Liver (tissue), 9 donors: ENCODE data around the gene KLHL40. TPM values are rescaled to one million over a fixed set of nuclear protein-coding genes. Genes with fewer than 3 reads are reported as not detected.

Experiments
- DNase-seq: peaks from one replicate; pipeline ENCODE4 v3.0.0-alpha.2; 2017; ENCODE audit warnings: low spot score
- H3K27ac ChIP-seq, 2 donors: one replicate each; pipeline ENCODE4 v1.7.0; 2013; ENCODE audit warnings: inconsistent platforms in 2 of 2, low read length in 2 of 2, control low read depth in 1 of 2, low read depth in 1 of 2, mild to moderate bottlenecking in 1 of 2
- H3K27me3 ChIP-seq, 4 donors: one replicate each; pipeline versions ENCODE4 v1.6.1 to v1.7.0; 2013; ENCODE audit warnings: low read length in 3 of 4, inconsistent platforms in 1 of 4, mild to moderate bottlenecking in 1 of 4, moderate library complexity in 1 of 4; ENCODE audit not compliant: control insufficient read depth in 4 of 4, insufficient read depth in 4 of 4
- H3K36me3 ChIP-seq, 4 donors: one replicate each; pipeline versions ENCODE4 v1.6.1 to v1.7.0; 2013; ENCODE audit warnings: low read length in 3 of 4, mild to moderate bottlenecking in 3 of 4, low read depth in 1 of 4, moderate library complexity in 1 of 4; ENCODE audit not compliant: control insufficient read depth in 4 of 4, insufficient read depth in 3 of 4
- H3K4me1 ChIP-seq, 4 donors: one replicate each; pipeline versions ENCODE4 v1.6.1 to v1.7.0; 2013; ENCODE audit warnings: low read length in 3 of 4, mild to moderate bottlenecking in 3 of 4, moderate library complexity in 1 of 4; ENCODE audit not compliant: control insufficient read depth in 4 of 4, insufficient read depth in 4 of 4
- H3K4me3 ChIP-seq, 3 donors: one replicate each; pipeline versions ENCODE4 v1.6.1 to v1.7.0; 2013; ENCODE audit warnings: low read length in 3 of 3, control low read depth in 1 of 3, low read depth in 1 of 3, mild to moderate bottlenecking in 1 of 3
- H3K9ac ChIP-seq, 2 donors: one replicate each; pipeline ENCODE4 v1.7.0; 2013; ENCODE audit warnings: low read length in 2 of 2, mild to moderate bottlenecking in 2 of 2, moderate library complexity in 2 of 2, control low read depth in 1 of 2, low read depth in 1 of 2
- H3K9me3 ChIP-seq, 4 donors: one replicate each; pipeline versions ENCODE4 v1.6.1 to v1.7.0; 2013; ENCODE audit warnings: low read length in 3 of 4; ENCODE audit not compliant: control insufficient read depth in 4 of 4
- ATF3 ChIP-seq: IDR thresholded peaks from 2 replicates; pipeline ENCODE4 v1.6.1; 2016; ENCODE audit warnings: antibody characterized with exemption
- EGR1 ChIP-seq, 2 donors: IDR thresholded peaks; 2 replicates each; pipeline ENCODE4 v1.6.1; 2016 to 2018; ENCODE audit warnings: antibody characterized with exemption in 2 of 2, low read depth in 2 of 2
- FOXA1 ChIP-seq: IDR thresholded peaks from 2 replicates; pipeline ENCODE4 v1.6.1; 2016; ENCODE audit warnings: antibody characterized with exemption
- FOXA2 ChIP-seq: IDR thresholded peaks from 2 replicates; pipeline ENCODE4 v1.6.1; 2016; ENCODE audit warnings: antibody characterized with exemption
- GABPA ChIP-seq, 2 donors: IDR thresholded peaks in 1 of 2; conservative IDR thresholded peaks in 1 of 2; 2 replicates each; pipeline ENCODE4 v1.6.1; 2016; ENCODE audit warnings: antibody characterized with exemption in 2 of 2, mild to moderate bottlenecking in 1 of 2, moderate library complexity in 1 of 2
- HNF4A ChIP-seq, 2 donors: conservative IDR thresholded peaks; 2 replicates each; pipeline ENCODE4 v1.6.1; 2016; ENCODE audit warnings: antibody characterized with exemption in 2 of 2, mild to moderate bottlenecking in 2 of 2
- HNF4G ChIP-seq: IDR thresholded peaks from 2 replicates; pipeline ENCODE4 v1.6.1; 2016; ENCODE audit warnings: antibody characterized with exemption
- JUND ChIP-seq, 2 donors: IDR thresholded peaks; 2 replicates each; pipeline ENCODE4 v1.6.1; 2016; ENCODE audit warnings: antibody characterized with exemption in 2 of 2
- NR2F2 ChIP-seq: IDR thresholded peaks from 2 replicates; pipeline ENCODE4 v1.6.1; 2016; ENCODE audit warnings: antibody characterized with exemption
- RXRA ChIP-seq, 2 donors: IDR thresholded peaks; 2 replicates each; pipeline ENCODE4 v1.6.1; 2017 to 2018; ENCODE audit warnings: antibody characterized with exemption in 2 of 2, mild to moderate bottlenecking in 1 of 2
- TAF1 ChIP-seq: conservative IDR thresholded peaks from 2 replicates; pipeline ENCODE4 v1.6.1; 2016; ENCODE audit warnings: antibody characterized with exemption, mild to moderate bottlenecking
- YY1 ChIP-seq: IDR thresholded peaks from 2 replicates; pipeline ENCODE4 v1.6.1; 2016; ENCODE audit warnings: antibody characterized with exemption, mild to moderate bottlenecking
- WGBS: extraction: QIAGEN DNeasy Blood & Tissue Kit; methylation state at CpG from one replicate; pipeline ENCODE4 v1.1.7; 2013; 5-methylcytosine and 5-hydroxymethylcytosine counted together
- polyA plus RNA-seq, 2 donors: library from polyadenylated mRNA; stranded (reverse) in 1 of 2; unstranded in 1 of 2; fragments of 200-250 nt in 1 of 2; fragments of >200 nt in 1 of 2; fragmentation: Nextera tagmentation in 1 of 2; extraction: Ambion mirVana in 1 of 2; gene quantifications; one replicate each; pipeline versions ENCODE4 v1.2.1 to v1.2.3, GENCODE V29; 2013 to 2015
- total RNA-seq, 2 donors: library from RNA; depleted of rRNA; stranded (reverse); fragments of >200 nt; gene quantifications; one replicate each; pipeline ENCODE4 v1.2.3, GENCODE V29; 2014
- TF ChIP-seq, protein P1 (sequence below): IDR thresholded peaks from 2 replicates; pipeline ENCODE4 v1.6.1; 2016; ENCODE audit warnings: antibody characterized with exemption
- TF ChIP-seq, protein P2 (sequence below): IDR thresholded peaks from 2 replicates; pipeline ENCODE4 v1.6.1; 2016; ENCODE audit warnings: antibody characterized with exemption
- donor health status: healthy.
- donor health status: healthy.
- donor health status: healthy.
- donor health status: healthy.
- donor health status: healthy.

The KLHL40 gene
- total and polyA plus RNA-seq, 4 donors: not detected

- no peak overlapping the region for H3K27ac ChIP-seq
- no peaks in the 10 kb centered on the region for H3K4me1 ChIP-seq
- no peak overlapping the region for H3K4me3 ChIP-seq
- no peaks in the 10 kb centered on the region for H3K36me3 ChIP-seq
- peaks cover 0 to 1% (median 0%) of the 10 kb centered on the region in 4 donors for H3K9me3 ChIP-seq
- DNase-seq: no peak
- no peak overlapping the region for H3K9ac ChIP-seq
- H3K27me3 ChIP-seq: no peaks in the 10 kb centered on the region
- 89% methylated on average over 15 of the region's 15 CpGs for WGBS
- TF ChIP-seq, protein P1, sequence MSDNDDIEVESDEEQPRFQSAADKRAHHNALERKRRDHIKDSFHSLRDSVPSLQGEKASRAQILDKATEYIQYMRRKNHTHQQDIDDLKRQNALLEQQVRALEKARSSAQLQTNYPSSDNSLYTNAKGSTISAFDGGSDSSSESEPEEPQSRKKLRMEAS: no peak
- TF ChIP-seq YY1 (no peak), FOXA1 (no peak), HNF4G (no peak), HNF4A (conservative IDR thresholded peaks at IDR 0.05) (no peak), EGR1 (IDR thresholded peaks at IDR 0.05; ENCODE audit: low read depth in 2 of 2) (no peak), GABPA (IDR thresholded peaks at IDR 0.05 in 1 of 2, conservative IDR thresholded peaks at IDR 0.05 in 1 of 2) (no peak), FOXA2 (no peak), JUND (IDR thresholded peaks at IDR 0.05) (no peak), RXRA (IDR thresholded peaks at IDR 0.05) (no peak)
- TF ChIP-seq, protein P2, sequence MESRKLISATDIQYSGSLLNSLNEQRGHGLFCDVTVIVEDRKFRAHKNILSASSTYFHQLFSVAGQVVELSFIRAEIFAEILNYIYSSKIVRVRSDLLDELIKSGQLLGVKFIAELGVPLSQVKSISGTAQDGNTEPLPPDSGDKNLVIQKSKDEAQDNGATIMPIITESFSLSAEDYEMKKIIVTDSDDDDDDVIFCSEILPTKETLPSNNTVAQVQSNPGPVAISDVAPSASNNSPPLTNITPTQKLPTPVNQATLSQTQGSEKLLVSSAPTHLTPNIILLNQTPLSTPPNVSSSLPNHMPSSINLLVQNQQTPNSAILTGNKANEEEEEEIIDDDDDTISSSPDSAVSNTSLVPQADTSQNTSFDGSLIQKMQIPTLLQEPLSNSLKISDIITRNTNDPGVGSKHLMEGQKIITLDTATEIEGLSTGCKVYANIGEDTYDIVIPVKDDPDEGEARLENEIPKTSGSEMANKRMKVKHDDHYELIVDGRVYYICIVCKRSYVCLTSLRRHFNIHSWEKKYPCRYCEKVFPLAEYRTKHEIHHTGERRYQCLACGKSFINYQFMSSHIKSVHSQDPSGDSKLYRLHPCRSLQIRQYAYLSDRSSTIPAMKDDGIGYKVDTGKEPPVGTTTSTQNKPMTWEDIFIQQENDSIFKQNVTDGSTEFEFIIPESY: no peak
Observed at GRCh38 chr3:42665050-42665878, 20.1 kb upstream of the KLHL40 start.

- Histone ChIP-seq H3K27me3 (no peaks in the 10 kb centered on the region), H3K36me3 (no peaks in the 10 kb centered on the region), H3K9ac (no peak overlapping the region), H3K4me1 (no peaks in the 10 kb centered on the region), H3K9me3 (peaks cover 0 to 3% (median 0%) of the 10 kb centered on the region in 4 donors), H3K4me3 (no peak overlapping the region), H3K27ac (no peak overlapping the region)
- no peak for DNase-seq
- WGBS: 81% methylated on average over 8 of the region's 8 CpGs
- TF ChIP-seq TAF1: no peak
- TF ChIP-seq GABPA (IDR thresholded peaks at IDR 0.05 in 1 of 2, conservative IDR thresholded peaks at IDR 0.05 in 1 of 2): no peak
- TF ChIP-seq YY1: no peak
- no peak for TF ChIP-seq JUND (IDR thresholded peaks at IDR 0.05)
- TF ChIP-seq, protein P2: no peak
- TF ChIP-seq NR2F2: no peak
- no peak for TF ChIP-seq FOXA2
- TF ChIP-seq ATF3: no peak
- TF ChIP-seq HNF4A (conservative IDR thresholded peaks at IDR 0.05): no peak
Observed at GRCh38 chr3:42666022-42666421, 19.3 kb upstream of the KLHL40 start.
